GM23338 (cell line): ENCODE results near the gene FHAD1. TPM values are rescaled to one million over a fixed set of nuclear protein-coding genes. Genes with fewer than 3 reads are reported as not detected.

Experiments
- ATAC-seq: fragments of 200-7000 bp; cut with Tn5 transposase; 3 replicates; pipeline ENCODE4 v1.9.1; 2020
- DNase-seq: peaks from one replicate; pipeline ENCODE4 v3.0.0-alpha.2; 2015; ENCODE audit warnings: low spot score
- H2AFZ ChIP-seq: fragments of 200-600 bp; sonication (generic); 2 replicates; pipeline ENCODE4 v1.8.0; 2016; ENCODE audit warnings: antibody characterized with exemption, mild to moderate bottlenecking, moderate library complexity
- H3F3A ChIP-seq: fragments of 200-600 bp; sonication (generic); replicated peaks from 2 replicates; pipeline ENCODE4 v1.8.0; 2017; ENCODE audit warnings: antibody characterized with exemption, mixed run types, low read depth
- H3K27ac ChIP-seq: fragments of 200-600 bp; sonication (generic); 2 replicates; pipeline ENCODE4 v1.6.1; 2016; ENCODE audit warnings: low read depth
- H3K27me3 ChIP-seq: fragments of 200-600 bp; sonication (generic); 2 replicates; pipeline ENCODE4 v1.8.0; 2016; ENCODE audit warnings: mild to moderate bottlenecking, mixed run types, moderate library complexity; ENCODE audit not compliant: insufficient read depth
- H3K36me3 ChIP-seq: fragments of 200-600 bp; sonication (generic); 2 replicates; pipeline ENCODE4 v1.8.0; 2016; ENCODE audit warnings: mild to moderate bottlenecking; ENCODE audit not compliant: insufficient read depth
- H3K4me1 ChIP-seq: fragments of 200-600 bp; sonication (generic); 2 replicates; pipeline ENCODE4 v1.8.0; 2016; ENCODE audit warnings: mild to moderate bottlenecking, moderate library complexity; ENCODE audit not compliant: insufficient read depth
- H3K4me2 ChIP-seq: fragments of 200-600 bp; sonication (generic); 2 replicates; pipeline ENCODE4 v1.7.1; 2017; ENCODE audit warnings: mixed run types
- H3K4me3 ChIP-seq: fragments of 200-600 bp; sonication (generic); 2 replicates; pipeline ENCODE4 v1.6.1; 2016; ENCODE audit warnings: mixed run types
- H3K79me2 ChIP-seq: fragments of 200-600 bp; sonication (generic); replicated peaks from 2 replicates; pipeline ENCODE4 v1.8.0; 2017; ENCODE audit warnings: mild to moderate bottlenecking; ENCODE audit not compliant: insufficient read depth
- H3K9me2 ChIP-seq: fragments of 200-600 bp; sonication (generic); 2 replicates; pipeline ENCODE4 v1.8.0; 2017; ENCODE audit not compliant: insufficient read depth
- H4K20me1 ChIP-seq: fragments of 200-600 bp; sonication (generic); replicated peaks from 2 replicates; pipeline ENCODE4 v1.8.0; 2017; ENCODE audit warnings: mild to moderate bottlenecking; ENCODE audit not compliant: insufficient read depth
- H3K27ac Mint-ChIP-seq: 2 replicates; pipeline ENCODE4 v1.8.0; 2020; ENCODE audit warnings: inconsistent platforms, mild to moderate bottlenecking, moderate library complexity, mixed read lengths
- H3K27me3 Mint-ChIP-seq: 3 replicates; pipeline ENCODE4 v1.8.0; 2022; ENCODE audit warnings: low read depth, mild to moderate bottlenecking, moderate library complexity, mixed read lengths, inconsistent platforms; ENCODE audit not compliant: insufficient read depth, poor library complexity
- H3K36me3 Mint-ChIP-seq: 3 replicates; pipeline ENCODE4 v1.8.0; 2021; ENCODE audit warnings: low read depth, mild to moderate bottlenecking, inconsistent platforms, moderate library complexity, mixed read lengths
- H3K4me1 Mint-ChIP-seq: 3 replicates; pipeline ENCODE4 v1.8.0; 2020; ENCODE audit warnings: mild to moderate bottlenecking, inconsistent platforms, mixed read lengths
- H3K4me3 Mint-ChIP-seq: 3 replicates; pipeline ENCODE4 v1.8.0; 2021; ENCODE audit warnings: moderate library complexity, mild to moderate bottlenecking, inconsistent platforms, mixed read lengths
- H3K9me3 Mint-ChIP-seq: 3 replicates; pipeline ENCODE4 v1.8.0; 2020; ENCODE audit warnings: moderate library complexity, mild to moderate bottlenecking, inconsistent platforms, mixed read lengths
- CTCF ChIP-seq, 2 experiments: fragments of 200-600 bp in 1 of 2; sonication (generic) in 1 of 2; conservative IDR thresholded peaks; 2 replicates each; pipeline versions ENCODE4 v1.5.1 to v1.6.1; 2016 to 2017; ENCODE audit warnings: antibody characterized with exemption in 2 of 2, low read depth in 2 of 2, mild to moderate bottlenecking in 2 of 2, moderate library complexity in 1 of 2
- EZH2phosphoT487 ChIP-seq: fragments of 200-600 bp; sonication (generic); IDR thresholded peaks from one replicate; pipeline ENCODE4 v1.8.1; 2018; ENCODE audit warnings: antibody characterized with exemption; ENCODE audit not compliant: unreplicated experiment
- POLR2AphosphoS5 ChIP-seq: IDR thresholded peaks from 2 replicates; pipeline ENCODE4 v1.6.1; 2016; ENCODE audit warnings: antibody characterized with exemption, low read depth
- STAT1 ChIP-seq: IDR thresholded peaks from one replicate; pipeline ENCODE4 v1.6.1; 2016; ENCODE audit warnings: antibody characterized with exemption; ENCODE audit not compliant: unreplicated experiment
- ZNF114 ChIP-seq: fragments of 250-450 bp; sonication (Bioruptor Pico); IDR thresholded peaks from 2 replicates; pipeline ENCODE4 v1.5.0; 2020; ENCODE audit warnings: mild to moderate bottlenecking, moderate library complexity
- polyA plus RNA-seq: library from polyadenylated mRNA; unstranded; fragments of >200 nt; fragmentation: Nextera tagmentation; extraction: Ambion mirVana; gene quantifications from 2 replicates; pipeline ENCODE4 v1.2.1, GENCODE V29; 2016
- total RNA-seq: library from RNA; depleted of rRNA; stranded (reverse); fragments of >200 nt; shearing (Covaris generic); gene quantifications from 2 replicates; pipeline ENCODE4 v1.2.3, GENCODE V29; 2014
- TF ChIP-seq, protein P1 (sequence below): IDR thresholded peaks from one replicate; pipeline ENCODE4 v1.6.1; 2018; ENCODE audit warnings: antibody characterized with exemption; ENCODE audit not compliant: unreplicated experiment
- TF ChIP-seq, protein P2 (sequence below): IDR thresholded peaks from 2 replicates; pipeline ENCODE4 v1.6.1; 2016; ENCODE audit warnings: antibody characterized with exemption
- TF ChIP-seq, protein P3 (sequence below): fragments of 250-450 bp; sonication (Bioruptor Pico); IDR thresholded peaks from 2 replicates; pipeline ENCODE4 v1.5.0; 2020; ENCODE audit warnings: mild to moderate bottlenecking, moderate library complexity

Gene FHAD1
- total and polyA plus RNA-seq, 2 experiments from 2014 or later, result 1.8 to 3.3 TPM

- TF ChIP-seq, protein P1, sequence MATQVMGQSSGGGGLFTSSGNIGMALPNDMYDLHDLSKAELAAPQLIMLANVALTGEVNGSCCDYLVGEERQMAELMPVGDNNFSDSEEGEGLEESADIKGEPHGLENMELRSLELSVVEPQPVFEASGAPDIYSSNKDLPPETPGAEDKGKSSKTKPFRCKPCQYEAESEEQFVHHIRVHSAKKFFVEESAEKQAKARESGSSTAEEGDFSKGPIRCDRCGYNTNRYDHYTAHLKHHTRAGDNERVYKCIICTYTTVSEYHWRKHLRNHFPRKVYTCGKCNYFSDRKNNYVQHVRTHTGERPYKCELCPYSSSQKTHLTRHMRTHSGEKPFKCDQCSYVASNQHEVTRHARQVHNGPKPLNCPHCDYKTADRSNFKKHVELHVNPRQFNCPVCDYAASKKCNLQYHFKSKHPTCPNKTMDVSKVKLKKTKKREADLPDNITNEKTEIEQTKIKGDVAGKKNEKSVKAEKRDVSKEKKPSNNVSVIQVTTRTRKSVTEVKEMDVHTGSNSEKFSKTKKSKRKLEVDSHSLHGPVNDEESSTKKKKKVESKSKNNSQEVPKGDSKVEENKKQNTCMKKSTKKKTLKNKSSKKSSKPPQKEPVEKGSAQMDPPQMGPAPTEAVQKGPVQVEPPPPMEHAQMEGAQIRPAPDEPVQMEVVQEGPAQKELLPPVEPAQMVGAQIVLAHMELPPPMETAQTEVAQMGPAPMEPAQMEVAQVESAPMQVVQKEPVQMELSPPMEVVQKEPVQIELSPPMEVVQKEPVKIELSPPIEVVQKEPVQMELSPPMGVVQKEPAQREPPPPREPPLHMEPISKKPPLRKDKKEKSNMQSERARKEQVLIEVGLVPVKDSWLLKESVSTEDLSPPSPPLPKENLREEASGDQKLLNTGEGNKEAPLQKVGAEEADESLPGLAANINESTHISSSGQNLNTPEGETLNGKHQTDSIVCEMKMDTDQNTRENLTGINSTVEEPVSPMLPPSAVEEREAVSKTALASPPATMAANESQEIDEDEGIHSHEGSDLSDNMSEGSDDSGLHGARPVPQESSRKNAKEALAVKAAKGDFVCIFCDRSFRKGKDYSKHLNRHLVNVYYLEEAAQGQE, result no peak
- no peak for TF ChIP-seq EZH2phosphoT487
- TF ChIP-seq, protein P2, sequence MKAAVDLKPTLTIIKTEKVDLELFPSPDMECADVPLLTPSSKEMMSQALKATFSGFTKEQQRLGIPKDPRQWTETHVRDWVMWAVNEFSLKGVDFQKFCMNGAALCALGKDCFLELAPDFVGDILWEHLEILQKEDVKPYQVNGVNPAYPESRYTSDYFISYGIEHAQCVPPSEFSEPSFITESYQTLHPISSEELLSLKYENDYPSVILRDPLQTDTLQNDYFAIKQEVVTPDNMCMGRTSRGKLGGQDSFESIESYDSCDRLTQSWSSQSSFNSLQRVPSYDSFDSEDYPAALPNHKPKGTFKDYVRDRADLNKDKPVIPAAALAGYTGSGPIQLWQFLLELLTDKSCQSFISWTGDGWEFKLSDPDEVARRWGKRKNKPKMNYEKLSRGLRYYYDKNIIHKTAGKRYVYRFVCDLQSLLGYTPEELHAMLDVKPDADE, result no peak
- no peak for TF ChIP-seq STAT1
- no peak for TF ChIP-seq CTCF (conservative IDR thresholded peaks at IDR 0.05; ENCODE audit: low read depth in 2 of 2)
These were observed 146.6 kb downstream of the FHAD1 start (continued) for GRCh38 chr1:15393475-15394257.

DNA sequence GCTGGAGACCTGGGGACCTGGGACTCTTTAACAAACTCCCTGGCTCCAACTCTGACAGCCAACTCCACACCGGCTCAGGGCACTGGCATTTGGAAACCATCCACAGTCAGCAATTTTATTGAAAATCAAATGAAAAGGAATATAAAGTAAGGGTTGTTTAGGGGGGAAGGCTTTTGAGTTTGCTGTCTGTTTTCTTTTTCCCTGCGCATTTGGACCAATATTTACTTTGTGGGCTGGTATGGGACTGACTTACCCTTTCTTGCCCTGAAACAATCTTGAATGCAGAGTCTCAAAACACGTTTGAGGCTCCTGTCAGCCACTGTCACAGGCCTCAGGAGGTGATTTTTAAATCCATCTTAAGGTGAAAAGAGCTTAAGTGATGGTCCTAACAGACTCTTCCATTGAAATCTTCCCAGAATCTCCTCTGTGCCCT, 147.3 kb downstream of the FHAD1 start:
- DNase-seq (no peak), ATAC-seq (no peak)
- H3K9me2 ChIP-seq, result no peaks in the 10 kb centered on the region
- H3F3A ChIP-seq, result no peaks in the 10 kb centered on the region
- H4K20me1 ChIP-seq, result no peaks in the 10 kb centered on the region
- Mint-ChIP-seq H3K4me1 (peaks cover 5% of the 10 kb centered on the region; the same call in 2 of the 3 replicates), H3K27ac (no peak overlapping the region), H3K4me3 (no peak overlapping the region), H3K9me3 (peaks cover 6% of the 10 kb centered on the region), H3K36me3 (peaks cover 3% of the 10 kb centered on the region; the same call in 2 of the 3 replicates), H3K27me3 (peaks cover 3% of the 10 kb centered on the region)
- no peak overlapping the region for H3K27ac ChIP-seq
- no peak overlapping the region for H3K4me3 ChIP-seq
- H3K36me3 ChIP-seq, result no peaks in the 10 kb centered on the region
- H3K4me1 ChIP-seq, result no peaks in the 10 kb centered on the region; the same call in 1 of the 2 replicates
- H3K79me2 ChIP-seq, result no peaks in the 10 kb centered on the region
- H3K27me3 ChIP-seq, result peaks cover 4% of the 10 kb centered on the region
- H3K4me2 ChIP-seq, result no peak overlapping the region
- H2AFZ ChIP-seq, result peak overlapping the region; percentile 84; the same call in 1 of the 2 replicates
- no peak for TF ChIP-seq POLR2AphosphoS5
- no peak for TF ChIP-seq EZH2phosphoT487
- no peak for TF ChIP-seq ZNF114 (CRISPR knock-in tag)
- TF ChIP-seq, protein P3, sequence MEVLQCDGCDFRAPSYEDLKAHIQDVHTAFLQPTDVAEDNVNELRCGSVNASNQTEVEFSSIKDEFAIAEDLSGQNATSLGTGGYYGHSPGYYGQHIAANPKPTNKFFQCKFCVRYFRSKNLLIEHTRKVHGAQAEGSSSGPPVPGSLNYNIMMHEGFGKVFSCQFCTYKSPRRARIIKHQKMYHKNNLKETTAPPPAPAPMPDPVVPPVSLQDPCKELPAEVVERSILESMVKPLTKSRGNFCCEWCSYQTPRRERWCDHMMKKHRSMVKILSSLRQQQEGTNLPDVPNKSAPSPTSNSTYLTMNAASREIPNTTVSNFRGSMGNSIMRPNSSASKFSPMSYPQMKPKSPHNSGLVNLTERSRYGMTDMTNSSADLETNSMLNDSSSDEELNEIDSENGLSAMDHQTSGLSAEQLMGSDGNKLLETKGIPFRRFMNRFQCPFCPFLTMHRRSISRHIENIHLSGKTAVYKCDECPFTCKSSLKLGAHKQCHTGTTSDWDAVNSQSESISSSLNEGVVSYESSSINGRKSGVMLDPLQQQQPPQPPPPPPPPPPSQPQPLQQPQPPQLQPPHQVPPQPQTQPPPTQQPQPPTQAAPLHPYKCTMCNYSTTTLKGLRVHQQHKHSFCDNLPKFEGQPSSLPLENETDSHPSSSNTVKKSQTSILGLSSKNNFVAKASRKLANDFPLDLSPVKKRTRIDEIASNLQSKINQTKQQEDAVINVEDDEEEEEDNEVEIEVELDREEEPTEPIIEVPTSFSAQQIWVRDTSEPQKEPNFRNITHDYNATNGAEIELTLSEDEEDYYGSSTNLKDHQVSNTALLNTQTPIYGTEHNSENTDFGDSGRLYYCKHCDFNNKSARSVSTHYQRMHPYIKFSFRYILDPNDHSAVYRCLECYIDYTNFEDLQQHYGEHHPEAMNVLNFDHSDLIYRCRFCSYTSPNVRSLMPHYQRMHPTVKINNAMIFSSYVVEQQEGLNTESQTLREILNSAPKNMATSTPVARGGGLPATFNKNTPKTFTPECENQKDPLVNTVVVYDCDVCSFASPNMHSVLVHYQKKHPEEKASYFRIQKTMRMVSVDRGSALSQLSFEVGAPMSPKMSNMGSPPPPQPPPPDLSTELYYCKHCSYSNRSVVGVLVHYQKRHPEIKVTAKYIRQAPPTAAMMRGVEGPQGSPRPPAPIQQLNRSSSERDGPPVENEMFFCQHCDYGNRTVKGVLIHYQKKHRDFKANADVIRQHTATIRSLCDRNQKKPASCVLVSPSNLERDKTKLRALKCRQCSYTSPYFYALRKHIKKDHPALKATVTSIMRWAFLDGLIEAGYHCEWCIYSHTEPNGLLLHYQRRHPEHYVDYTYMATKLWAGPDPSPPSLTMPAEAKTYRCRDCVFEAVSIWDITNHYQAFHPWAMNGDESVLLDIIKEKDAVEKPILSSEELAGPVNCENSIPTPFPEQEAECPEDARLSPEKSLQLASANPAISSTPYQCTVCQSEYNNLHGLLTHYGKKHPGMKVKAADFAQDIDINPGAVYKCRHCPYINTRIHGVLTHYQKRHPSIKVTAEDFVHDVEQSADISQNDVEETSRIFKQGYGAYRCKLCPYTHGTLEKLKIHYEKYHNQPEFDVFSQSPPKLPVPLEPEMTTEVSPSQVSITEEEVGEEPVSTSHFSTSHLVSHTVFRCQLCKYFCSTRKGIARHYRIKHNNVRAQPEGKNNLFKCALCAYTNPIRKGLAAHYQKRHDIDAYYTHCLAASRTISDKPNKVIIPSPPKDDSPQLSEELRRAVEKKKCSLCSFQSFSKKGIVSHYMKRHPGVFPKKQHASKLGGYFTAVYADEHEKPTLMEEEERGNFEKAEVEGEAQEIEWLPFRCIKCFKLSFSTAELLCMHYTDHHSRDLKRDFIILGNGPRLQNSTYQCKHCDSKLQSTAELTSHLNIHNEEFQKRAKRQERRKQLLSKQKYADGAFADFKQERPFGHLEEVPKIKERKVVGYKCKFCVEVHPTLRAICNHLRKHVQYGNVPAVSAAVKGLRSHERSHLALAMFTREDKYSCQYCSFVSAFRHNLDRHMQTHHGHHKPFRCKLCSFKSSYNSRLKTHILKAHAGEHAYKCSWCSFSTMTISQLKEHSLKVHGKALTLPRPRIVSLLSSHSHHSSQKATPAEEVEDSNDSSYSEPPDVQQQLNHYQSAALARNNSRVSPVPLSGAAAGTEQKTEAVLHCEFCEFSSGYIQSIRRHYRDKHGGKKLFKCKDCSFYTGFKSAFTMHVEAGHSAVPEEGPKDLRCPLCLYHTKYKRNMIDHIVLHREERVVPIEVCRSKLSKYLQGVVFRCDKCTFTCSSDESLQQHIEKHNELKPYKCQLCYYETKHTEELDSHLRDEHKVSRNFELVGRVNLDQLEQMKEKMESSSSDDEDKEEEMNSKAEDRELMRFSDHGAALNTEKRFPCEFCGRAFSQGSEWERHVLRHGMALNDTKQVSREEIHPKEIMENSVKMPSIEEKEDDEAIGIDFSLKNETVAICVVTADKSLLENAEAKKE (CRISPR knock-in tag), result no peak
